Activated T-cell treated with anti-CD3 and anti-CD28 coated beads for 24 hours (primary cell): ENCODE measurements around the gene CORIN.
"Not testable (repeated sequence)": the region's sequence is repeated elsewhere in the genome, so short reads cannot be mapped to it uniquely, and the experiment has no call there.

ENCODE experiments used
- DNase-seq: peaks from one replicate; pipeline ENCODE4 v3.0.0-alpha.2; 2020; ENCODE audit warnings: low read depth

The CORIN gene

GRCh38 chr4:47721892-47722575 is 115.8 kb downstream of the CORIN start:
- DNase-seq: no peak

DNA sequence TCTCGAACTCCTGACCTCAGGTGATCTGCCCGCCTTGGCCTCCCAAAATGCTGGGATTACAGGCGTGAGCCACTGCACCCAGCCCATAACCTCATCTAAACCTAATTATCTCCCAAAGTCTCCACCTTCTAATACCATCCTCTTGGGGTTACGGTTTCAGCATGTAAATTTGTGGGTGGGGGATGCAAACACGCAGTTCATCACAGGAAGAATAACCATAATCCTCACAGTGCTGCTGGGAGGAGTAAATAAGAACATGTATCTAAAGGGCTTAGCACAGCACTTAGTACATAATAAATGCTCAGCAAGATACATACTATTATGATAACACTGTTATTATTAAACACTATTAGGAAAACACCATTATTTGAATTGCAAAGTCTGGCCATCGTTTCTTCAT is 116.4 kb downstream of the CORIN start:
- DNase-seq: no peak

DNA sequence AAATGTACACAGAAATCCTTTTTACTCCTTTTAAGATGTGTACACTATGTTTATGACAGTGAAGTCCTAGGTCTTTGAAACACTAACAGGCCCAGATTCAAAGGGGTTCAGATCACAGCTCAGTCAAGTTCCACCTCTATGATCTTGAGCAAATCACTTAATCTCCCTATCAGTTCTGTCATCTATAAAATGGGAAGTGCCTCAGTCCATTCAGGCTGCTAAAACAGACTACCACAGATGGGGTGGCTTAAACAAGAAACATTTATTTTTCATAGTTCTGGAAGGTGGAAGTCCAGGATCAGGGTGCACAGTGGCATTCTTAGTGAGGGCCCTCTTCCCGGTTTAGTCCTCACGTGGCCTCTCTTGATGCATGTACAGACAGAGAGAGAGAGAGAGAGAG is 117.1 kb downstream of the CORIN start:
- no peak for DNase-seq

- DNase-seq: no peak
Observed at GRCh38 chr4:47719576-47719975, 118.3 kb downstream of the CORIN start.

DNA sequence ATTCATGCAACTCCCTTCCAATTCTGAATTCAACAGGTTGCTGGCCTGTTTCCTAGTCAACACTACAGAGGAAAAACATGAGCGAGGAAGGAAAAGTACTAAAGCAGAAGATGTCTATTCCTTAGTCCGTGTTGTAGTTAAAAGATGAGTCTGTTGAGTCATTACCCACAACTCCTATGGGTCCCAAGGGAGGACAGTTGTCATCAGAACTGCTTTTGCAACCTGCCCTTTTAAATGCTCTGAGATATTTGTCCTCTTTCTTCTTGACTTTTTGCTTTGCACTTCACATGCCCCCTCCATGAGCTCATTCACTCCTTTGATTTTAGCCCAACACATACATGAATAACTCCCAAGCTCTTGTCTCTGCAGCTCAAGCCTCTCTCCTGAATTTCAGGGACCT is 119.2 kb downstream of the CORIN start:
- DNase-seq: no peak

DNA sequence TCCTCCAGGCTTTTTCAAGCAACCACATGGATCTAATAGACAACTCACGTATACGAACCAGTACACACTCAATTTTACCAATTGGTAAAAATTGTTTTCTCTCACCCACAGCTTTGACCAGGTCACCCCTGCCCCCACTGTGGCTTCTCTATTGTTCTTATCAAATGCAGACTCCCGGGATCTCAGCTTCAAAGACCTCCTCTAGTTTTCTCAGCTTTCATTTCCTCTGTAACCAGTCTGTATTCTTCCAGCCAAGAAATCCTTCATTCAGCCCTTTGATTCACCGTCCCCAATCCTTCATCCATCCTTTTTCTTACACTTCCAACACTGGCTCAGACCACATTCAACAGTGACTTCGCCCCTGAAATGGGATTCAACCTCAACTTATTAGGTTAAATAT is 120.7 kb downstream of the CORIN start:
- DNase-seq: no peak

DNA sequence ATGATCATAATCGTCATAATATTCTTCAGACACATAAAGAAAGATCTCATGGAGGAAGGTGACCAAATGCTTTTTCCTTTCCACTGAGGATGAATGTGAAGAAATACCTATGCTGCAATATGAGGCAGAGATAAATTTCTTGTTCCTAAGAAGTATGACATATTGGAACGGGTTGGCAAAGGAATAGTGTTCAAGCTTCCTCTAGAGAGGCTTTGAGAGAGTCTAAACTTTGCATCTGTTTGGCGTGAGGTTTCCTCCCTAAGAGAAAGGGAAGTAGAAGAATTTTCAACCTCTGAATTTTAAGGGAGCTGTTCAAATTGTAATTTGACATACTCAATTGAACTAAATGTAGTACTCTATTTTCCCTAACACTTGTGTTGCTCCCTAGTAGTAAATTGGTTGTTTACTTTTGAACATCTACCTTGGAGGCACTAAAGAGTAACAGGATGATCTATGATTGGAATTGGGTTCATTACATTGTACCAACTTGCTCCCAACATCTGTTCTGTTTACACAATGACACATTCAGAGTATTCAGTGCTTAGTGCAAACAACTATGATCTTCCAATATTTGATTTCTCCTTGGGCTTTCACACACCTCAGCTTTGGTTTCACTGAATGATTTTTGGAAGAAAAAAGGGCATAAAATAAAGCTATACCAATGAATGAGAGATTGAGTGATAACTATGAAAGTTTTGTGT is 122.0 kb downstream of the CORIN start:
- DNase-seq: no peak

DNA sequence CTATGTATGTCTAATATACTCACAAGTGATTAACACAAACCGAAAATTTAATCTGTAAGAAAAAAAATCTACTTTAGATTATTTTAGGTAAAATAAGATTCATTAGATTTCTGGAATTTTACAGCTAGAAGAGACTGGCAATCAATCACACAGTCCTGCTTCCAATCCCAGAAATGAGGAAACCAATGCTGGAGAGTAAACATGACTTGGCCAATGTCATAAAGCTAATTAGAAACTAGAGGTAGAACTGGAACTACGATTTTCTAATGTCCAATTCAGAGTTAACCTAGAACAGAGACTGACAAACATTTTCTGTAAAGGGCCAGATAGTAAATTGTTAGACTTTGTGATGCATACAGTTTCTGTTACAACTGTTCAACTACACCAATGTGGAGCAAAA is 123.6 kb downstream of the CORIN start:
- DNase-seq: no peak

DNA sequence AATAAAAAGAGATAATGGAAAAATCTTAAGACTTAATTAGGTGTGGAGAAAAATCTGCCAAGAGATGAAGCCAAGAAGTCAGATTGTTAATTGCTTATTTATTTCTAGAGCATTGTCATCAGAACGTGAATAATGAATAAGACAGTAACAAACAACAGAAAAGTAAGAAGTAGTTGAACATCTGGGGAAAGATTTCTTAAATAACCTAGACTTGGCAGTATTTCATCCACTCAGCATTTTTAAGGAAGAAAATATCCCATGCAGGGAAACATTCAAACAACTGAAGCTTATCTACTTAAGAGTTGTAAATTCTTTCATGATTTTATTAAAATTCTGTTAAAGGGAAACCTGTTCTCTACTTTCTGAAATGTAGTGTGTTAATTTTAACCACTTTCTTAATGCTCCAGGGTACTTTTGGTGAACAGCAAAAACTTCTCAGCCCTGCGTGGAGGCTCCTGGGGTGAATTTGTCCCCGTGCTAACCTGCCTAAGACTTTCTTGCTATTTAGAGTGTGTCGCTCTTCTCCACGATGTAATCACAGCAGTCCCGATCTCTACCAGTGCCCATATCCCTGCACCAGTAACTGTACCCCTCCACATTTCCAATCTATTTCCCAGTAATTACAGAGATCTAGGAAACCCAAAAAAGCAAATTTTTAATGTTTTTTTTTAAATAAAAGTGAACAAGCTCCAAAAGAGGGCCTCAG is 124.6 kb downstream of the CORIN start:
- DNase-seq: no peak

- DNase-seq: no peak
Observed at GRCh38 chr4:47711646-47712045, 126.2 kb downstream of the CORIN start.

DNA sequence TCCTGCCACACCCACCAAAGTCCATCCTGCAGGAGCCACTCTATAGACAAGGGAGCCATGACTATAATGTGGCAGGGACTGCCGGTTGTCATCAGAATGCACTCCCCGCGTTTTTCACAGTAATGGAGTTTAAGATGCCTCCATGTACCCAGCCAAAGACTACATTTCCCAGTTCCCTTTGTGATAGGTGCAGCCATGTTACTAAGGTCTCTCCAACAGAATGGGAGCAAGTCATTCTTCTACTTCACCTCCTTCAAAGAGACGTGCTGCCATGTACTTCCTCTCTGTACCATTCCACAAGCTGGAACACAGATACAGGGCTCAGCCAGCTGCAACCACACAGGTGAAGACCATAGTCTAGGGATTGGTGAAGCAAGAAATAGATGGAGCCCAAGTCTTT is 126.7 kb downstream of the CORIN start:
- no peak for DNase-seq

- DNase-seq: not testable (repeated sequence)
Observed at GRCh38 chr4:47706352-47706751, 131.5 kb downstream of the CORIN start.

GRCh38 chr4:47705326-47705981 is 132.4 kb downstream of the CORIN start:
- no peak for DNase-seq

DNA sequence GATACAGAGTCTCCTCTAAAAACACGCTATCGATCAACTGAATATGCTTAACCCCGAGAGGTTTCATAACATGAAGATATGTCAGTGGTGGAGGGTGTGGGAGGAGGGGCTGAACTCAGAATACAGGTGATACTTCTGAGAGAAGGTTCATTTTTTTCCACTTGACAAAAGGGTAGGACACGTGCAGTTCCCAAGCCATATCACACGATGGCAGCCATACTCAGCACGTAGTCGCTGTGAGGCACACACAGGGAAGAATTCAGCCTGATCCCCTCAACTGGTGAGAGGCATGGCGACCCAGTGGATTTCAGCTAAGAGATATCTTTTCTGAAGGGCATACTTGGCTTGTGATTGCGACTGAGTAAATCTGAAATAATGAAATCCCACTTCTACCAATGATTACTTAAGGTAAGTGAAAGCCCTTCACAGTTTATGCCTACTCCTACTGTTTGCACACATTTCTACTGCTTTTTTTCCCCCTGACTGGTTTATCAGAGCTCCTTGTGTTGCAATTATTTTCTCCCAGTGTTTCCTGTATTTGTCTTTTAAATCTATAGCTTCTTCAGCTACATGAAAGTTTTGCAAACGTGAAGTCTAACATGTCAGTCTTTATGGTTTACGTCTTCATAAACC is 133.1 kb downstream of the CORIN start:
- DNase-seq: no peak

- DNase-seq: no peak
Observed at GRCh38 chr4:47703956-47704355, 133.9 kb downstream of the CORIN start.

DNA sequence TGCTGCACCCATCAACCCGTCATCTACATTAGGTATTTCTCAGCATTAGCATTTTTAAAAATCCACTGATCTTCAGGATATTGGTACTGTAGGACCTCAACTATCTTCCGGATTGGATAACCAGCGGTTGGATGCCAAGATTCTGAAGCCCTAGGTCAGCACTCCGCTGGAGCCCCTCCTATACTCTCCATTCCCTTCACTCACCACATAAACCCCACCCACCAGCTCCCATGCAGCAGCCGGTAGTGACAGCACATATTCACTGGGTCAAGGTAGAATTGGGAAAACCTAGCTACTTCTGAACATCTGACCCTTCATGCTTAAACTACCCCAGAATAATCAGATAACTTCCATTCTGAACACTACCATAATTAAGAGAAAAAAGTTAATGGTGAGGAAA is 134.9 kb downstream of the CORIN start:
- DNase-seq: no peak

- DNase-seq: no peak
Observed at GRCh38 chr4:47701286-47701685, 136.6 kb downstream of the CORIN start.

GRCh38 chr4:47698837-47699236 is 139.0 kb downstream of the CORIN start:
- no peak for DNase-seq

DNA sequence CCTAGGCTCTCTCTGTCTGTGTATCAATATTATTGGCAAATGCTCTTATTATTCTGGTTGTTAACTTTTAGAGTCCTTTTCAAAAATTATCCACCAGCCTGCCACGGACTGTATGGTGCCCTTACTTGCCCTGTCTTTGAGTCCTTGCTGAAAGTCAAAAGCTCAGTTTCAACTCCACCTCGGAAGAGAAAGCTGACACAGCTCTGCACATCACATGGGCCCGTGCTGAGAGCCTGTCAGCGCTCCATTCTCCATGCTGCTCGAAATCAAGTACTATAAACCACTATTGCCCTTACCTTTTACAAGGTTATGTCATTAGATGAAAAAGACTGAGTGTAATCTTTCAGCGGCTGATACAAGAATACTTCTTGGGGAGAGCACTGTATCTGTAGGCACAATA is 141.0 kb downstream of the CORIN start:
- no peak for DNase-seq

- no peak for DNase-seq
Observed at GRCh38 chr4:47695260-47695659, 142.6 kb downstream of the CORIN start.

GRCh38 chr4:47694322-47694721 is 143.5 kb downstream of the CORIN start:
- DNase-seq: no peak

GRCh38 chr4:47692691-47693090 is 145.2 kb downstream of the CORIN start:
- no peak for DNase-seq
